Activated B cell treated with CpG ODN at 0.5 μM for 24 hours (primary cell): ENCODE results near the gene OPTN. TPM values are rescaled to one million over a fixed set of nuclear protein-coding genes. Genes with fewer than 3 reads are reported as not detected.

ENCODE experiments used
- ATAC-seq: fragments of 200-7000 bp; cut with Tn5 transposase; one replicate; pipeline ENCODE4 v1.10.0; 2021; ENCODE audit warnings: low read depth, mild to moderate bottlenecking, moderate library complexity
- CTCF ChIA-PET: fragments of 350-600 bp; sonication (Branson Sonifier 250); formaldehyde crosslinking; loops from one replicate; lab custom pipeline; 2021; ENCODE audit warnings: antibody characterized with exemption; lab: Charles Lee
- POLR2A ChIA-PET: fragments of 350-600 bp; sonication (Branson Sonifier 250); formaldehyde crosslinking; loops from one replicate; lab custom pipeline; 2021; ENCODE audit warnings: antibody characterized with exemption; lab: Charles Lee
- DNase-seq: peaks from one replicate; pipeline ENCODE4 v3.0.0; 2022
- H3K27ac Mint-ChIP-seq: one replicate; pipeline ENCODE4 v1.8.0; 2020; ENCODE audit warnings: mixed read lengths
- H3K27me3 Mint-ChIP-seq: one replicate; pipeline ENCODE4 v1.8.0; 2021; ENCODE audit warnings: mixed read lengths
- H3K36me3 Mint-ChIP-seq: one replicate; pipeline ENCODE4 v1.8.0; 2021; ENCODE audit warnings: low read depth, mixed read lengths
- H3K4me1 Mint-ChIP-seq: one replicate; pipeline ENCODE4 v1.8.0; 2021; ENCODE audit warnings: mixed read lengths
- H3K4me3 Mint-ChIP-seq: one replicate; pipeline ENCODE4 v1.8.0; 2020; ENCODE audit warnings: mild to moderate bottlenecking, mixed read lengths
- H3K9me3 Mint-ChIP-seq: one replicate; pipeline ENCODE4 v1.8.0; 2020; ENCODE audit warnings: mixed read lengths
- CTCF ChIP-seq: fragments of 200-600 bp; IDR thresholded peaks from one replicate; pipeline ENCODE4 v1.8.0; 2022; ENCODE audit warnings: antibody characterized with exemption, mild to moderate bottlenecking
- intact Hi-C: fragments of 100-400 bp; cut with micrococcal nuclease; formaldehyde crosslinking; loops from one replicate; pipeline ENCODE4 v1.15.1; 2024
- total RNA-seq: library from RNA; stranded (reverse); gene quantifications from 2 replicates; pipeline ENCODE4 v1.2.3, GENCODE V29; 2022

Gene OPTN
- total RNA-seq, 1 donor from 2014 or later, result 34.9 TPM

GRCh38 chr10:13187135-13187534, 87.2 kb downstream of the OPTN start:
- Mint-ChIP-seq H3K27me3 (no peaks in the 10 kb centered on the region), H3K36me3 (no peaks in the 10 kb centered on the region), H3K27ac (no peak overlapping the region), H3K4me3 (no peak overlapping the region), H3K9me3 (peaks cover 2% of the 10 kb centered on the region), H3K4me1 (peaks cover 5% of the 10 kb centered on the region)
- intact Hi-C loops, result no loop called here
- POLR2A ChIA-PET, result no interaction called here
- DNase-seq (no peak), ATAC-seq (no peak)
- no peak for TF ChIP-seq CTCF
- CTCF ChIA-PET, result no interaction called here

Other genes with a start within 250 kb of the OPTN start
- gene CCDC3, start 98.5 kb upstream of the OPTN start, total RNA-seq, result 0.07 TPM in 1 of 2 replicates, not detected in the other
- 3.7 and 4.6 TPM in 2 replicates for gene MCM10, start 61.4 kb downstream of the OPTN start, total RNA-seq
- not detected in 2 replicates for gene UCMA, start 134.2 kb downstream of the OPTN start, total RNA-seq
- 10.4 and 10.8 TPM in 2 replicates for gene PHYH, start 199.9 kb downstream of the OPTN start, total RNA-seq
- gene SEPHS1, start 248.1 kb downstream of the OPTN start, total RNA-seq, result 36.7 and 38.0 TPM in 2 replicates